ENCODE results near the gene ARSG. TPM values are rescaled to one million over a fixed set of nuclear protein-coding genes. Genes with fewer than 3 reads are reported as not detected.
"Not testable (repeated sequence)": the region's sequence is repeated elsewhere in the genome, so short reads cannot be mapped to it uniquely, and the experiment has no call there.

The ARSG gene
- total RNA-seq, 1 experiment from 2014 or later, result 3.0 TPM

DNA sequence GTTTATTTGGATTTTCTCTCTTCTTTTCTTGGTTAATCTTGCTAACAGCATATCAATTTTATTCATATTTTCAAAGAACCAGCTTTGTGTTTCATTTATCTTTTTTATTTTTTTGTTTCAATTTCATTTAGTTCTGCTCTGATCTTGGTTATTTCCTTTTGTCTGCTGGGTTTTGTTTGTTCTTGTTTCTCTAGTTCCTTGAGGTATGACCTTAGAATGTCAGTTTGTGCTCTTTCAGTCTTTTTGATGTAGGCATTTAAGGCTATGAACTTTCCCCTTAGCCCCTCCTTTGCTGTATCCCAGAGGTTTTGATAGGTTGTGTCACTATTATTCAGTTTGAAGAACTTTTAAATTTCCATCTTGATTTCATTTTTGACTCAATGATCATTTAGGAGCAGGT, 123.6 kb downstream of the ARSG start:
- H3K9me3 ChIP-seq, result peaks cover 11% of the 10 kb centered on the region
- H3K36me3 ChIP-seq, H3K27me3 ChIP-seq, DNase-seq, H3K4me3 ChIP-seq: not testable (repeated sequence)

- no peak overlapping the region for H3K4me3 ChIP-seq
- DNase-seq, result no peak
- no peaks in the 10 kb centered on the region for H3K27me3 ChIP-seq
- H3K36me3 ChIP-seq, result no peaks in the 10 kb centered on the region
- peaks cover 7% of the 10 kb centered on the region for H3K9me3 ChIP-seq
Observed at GRCh38 chr17:68417317-68417716, 126.0 kb downstream of the ARSG start.

GRCh38 chr17:68418876-68419275, 127.6 kb downstream of the ARSG start:
- H3K9me3 ChIP-seq, result peaks cover 6% of the 10 kb centered on the region
- H3K27me3 ChIP-seq, result no peaks in the 10 kb centered on the region
- no peaks in the 10 kb centered on the region; the same call in 1 of the 2 replicates for H3K36me3 ChIP-seq
- H3K4me3 ChIP-seq, result no peak overlapping the region
- no peak for DNase-seq

- DNase-seq, result no peak
- Histone ChIP-seq H3K9me3 (peaks cover 3% of the 10 kb centered on the region; the same call in 1 of the 2 replicates), H3K27me3 (no peaks in the 10 kb centered on the region), H3K36me3 (no peaks in the 10 kb centered on the region; the same call in 1 of the 2 replicates), H3K4me3 (no peak overlapping the region)
Observed at GRCh38 chr17:68420065-68420464, 128.8 kb downstream of the ARSG start.

DNA sequence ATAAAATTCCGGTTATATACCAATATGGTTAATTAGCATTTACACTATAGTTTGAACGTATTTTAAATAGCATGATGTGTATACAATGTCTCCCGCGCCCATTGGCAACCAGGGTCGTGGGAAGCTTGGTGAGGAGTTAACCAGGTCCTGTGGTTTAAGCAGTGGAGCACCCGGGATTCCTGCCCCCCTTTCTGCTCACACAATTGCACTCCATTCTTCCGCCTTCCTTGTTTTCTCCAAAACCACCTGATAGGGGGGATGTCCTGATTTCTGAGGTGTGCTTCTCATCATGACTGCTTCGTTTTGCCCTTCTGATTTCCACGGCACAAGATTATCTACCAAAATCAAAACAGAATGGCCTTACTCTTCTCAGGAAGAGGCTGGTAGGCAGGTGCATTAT, 130.2 kb downstream of the ARSG start:
- H3K36me3 ChIP-seq, result no peaks in the 10 kb centered on the region; the same call in 1 of the 2 replicates

GRCh38 chr17:68422821-68423220, 131.5 kb downstream of the ARSG start:
- no peak for DNase-seq
- H3K9me3 ChIP-seq, result no peaks in the 10 kb centered on the region
- H3K36me3 ChIP-seq, result no peaks in the 10 kb centered on the region; the same call in 1 of the 2 replicates
- H3K4me3 ChIP-seq, result no peak overlapping the region
- H3K27me3 ChIP-seq, result no peaks in the 10 kb centered on the region

More for the DNA sequence above, 130.2 kb downstream of the ARSG start:
- Histone ChIP-seq H3K27me3 (no peaks in the 10 kb centered on the region), H3K9me3 (no peaks in the 10 kb centered on the region; the same call in 1 of the 2 replicates), H3K4me3 (no peak overlapping the region)
- no peak for DNase-seq

- DNase-seq, result no peak
- Histone ChIP-seq H3K36me3 (no peaks in the 10 kb centered on the region; the same call in 1 of the 2 replicates), H3K4me3 (no peak overlapping the region), H3K9me3 (no peaks in the 10 kb centered on the region), H3K27me3 (no peaks in the 10 kb centered on the region)
Observed at GRCh38 chr17:68423251-68423650, 132.0 kb downstream of the ARSG start.

DNA sequence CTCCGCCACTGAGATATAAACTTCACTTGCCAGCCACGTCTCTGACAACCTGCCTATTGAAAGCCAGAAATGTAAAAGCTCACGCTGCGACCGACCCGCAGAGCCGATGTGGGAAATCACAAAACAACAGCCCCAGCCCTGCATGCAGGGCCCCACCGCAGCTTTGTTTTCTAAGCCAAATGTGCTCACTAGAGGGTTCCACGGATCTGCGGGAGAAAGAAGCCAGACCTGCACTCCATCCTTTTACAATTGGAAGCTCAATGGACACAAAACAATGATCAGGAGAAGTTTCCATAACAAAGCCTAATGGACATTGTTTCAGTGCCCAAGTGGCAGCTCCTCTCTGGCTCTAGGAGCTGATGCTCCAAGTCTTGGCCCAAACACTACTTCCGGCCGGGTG, 132.9 kb downstream of the ARSG start:
- Histone ChIP-seq H3K4me3 (no peak overlapping the region), H3K36me3 (peaks cover 7% of the 10 kb centered on the region), H3K9me3 (no peaks in the 10 kb centered on the region), H3K27me3 (no peaks in the 10 kb centered on the region)
- no peak for DNase-seq

DNA sequence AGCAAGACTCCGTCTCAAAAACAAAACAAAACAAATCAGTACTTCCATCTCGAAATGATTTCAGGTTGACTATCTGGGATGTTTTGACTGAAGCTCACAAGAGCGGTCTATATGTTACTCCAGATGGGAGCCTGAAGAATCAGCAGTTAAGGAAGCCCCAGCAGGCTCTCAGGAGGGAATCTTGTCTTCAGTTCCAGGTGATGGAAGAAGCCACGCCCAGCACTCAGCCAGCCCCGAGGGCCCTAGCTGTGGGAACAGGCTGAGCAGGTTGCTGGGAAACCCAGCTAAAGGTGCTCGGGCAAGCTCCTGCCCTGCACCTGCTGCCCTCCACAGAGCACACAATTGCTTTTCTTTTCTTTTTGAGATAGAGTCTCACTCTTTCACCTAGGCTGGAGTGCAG, 133.6 kb downstream of the ARSG start:
- Histone ChIP-seq H3K36me3 (peaks cover 7% of the 10 kb centered on the region), H3K27me3 (no peaks in the 10 kb centered on the region), H3K9me3 (no peaks in the 10 kb centered on the region), H3K4me3 (no peak overlapping the region)
- no peak for DNase-seq

DNA sequence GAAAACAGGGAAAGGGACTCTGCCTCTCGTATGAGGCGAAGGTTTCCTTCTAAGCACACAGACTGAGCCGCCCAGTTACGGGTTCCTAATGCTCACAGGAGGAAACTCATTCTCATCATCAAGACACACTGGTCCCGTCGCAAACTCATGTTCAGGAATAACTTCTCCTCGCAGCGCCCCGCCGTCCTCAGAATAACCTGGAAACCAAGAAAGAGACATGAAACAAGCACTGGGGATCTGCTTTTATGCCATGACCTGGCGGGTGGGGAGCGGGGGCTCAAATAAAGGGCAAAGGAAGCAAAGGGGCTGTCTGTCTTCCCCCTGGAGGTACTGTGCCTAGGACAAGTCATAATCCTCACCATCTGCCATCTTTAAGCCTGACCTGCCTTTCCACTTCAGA, 134.7 kb downstream of the ARSG start:
- no peak for DNase-seq
- Histone ChIP-seq H3K36me3 (peaks cover 7% of the 10 kb centered on the region), H3K9me3 (no peaks in the 10 kb centered on the region), H3K4me3 (no peak overlapping the region), H3K27me3 (no peaks in the 10 kb centered on the region)

DNA sequence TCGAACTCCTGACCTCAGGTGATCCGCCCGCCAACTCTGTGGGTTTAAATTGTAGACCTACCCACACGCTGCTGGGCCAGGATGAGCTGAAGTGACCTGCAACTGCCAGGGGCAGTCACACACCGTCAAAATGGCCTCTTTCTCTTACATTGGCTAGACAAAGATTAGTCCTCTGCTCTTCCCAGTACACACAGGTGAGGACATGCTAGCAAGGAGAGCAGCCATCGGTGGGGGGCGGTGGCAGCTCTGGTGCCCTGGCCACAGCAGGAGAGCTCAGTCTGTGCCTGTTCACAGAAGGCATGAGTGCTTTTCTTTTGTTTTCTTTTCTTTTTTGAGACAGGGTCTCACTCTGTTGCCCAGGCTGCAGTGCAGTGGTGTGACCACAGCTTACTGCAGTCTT, 136.3 kb downstream of the ARSG start:
- Histone ChIP-seq H3K4me3 (no peak overlapping the region), H3K36me3 (peaks cover 7% of the 10 kb centered on the region), H3K9me3 (no peaks in the 10 kb centered on the region), H3K27me3 (no peaks in the 10 kb centered on the region)
- DNase-seq, result no peak

GRCh38 chr17:68428498-68429172, 137.3 kb downstream of the ARSG start:
- no peaks in the 10 kb centered on the region for H3K27me3 ChIP-seq
- H3K36me3 ChIP-seq, result peaks cover 7% of the 10 kb centered on the region
- no peak overlapping the region for H3K4me3 ChIP-seq
- DNase-seq, result no peak
- no peaks in the 10 kb centered on the region for H3K9me3 ChIP-seq

DNA sequence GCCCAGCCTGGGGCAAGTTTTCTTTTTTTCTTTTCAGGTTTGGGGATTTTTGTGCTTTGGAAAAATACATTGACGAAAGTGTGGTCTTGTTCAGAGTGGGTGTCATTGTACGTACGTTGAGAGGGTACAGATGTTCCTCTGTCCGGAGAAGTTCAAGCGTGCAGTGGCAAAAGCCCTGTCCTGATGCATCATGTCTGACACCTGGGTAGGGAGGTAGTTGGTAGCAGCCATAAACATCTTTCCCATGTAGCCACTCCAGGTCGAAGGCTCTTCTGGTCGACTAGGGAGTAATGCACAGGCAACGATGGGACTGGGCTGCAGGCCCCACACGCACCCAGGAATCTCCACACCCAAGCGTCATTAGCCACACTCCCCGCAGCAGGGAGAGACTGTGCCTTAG, 138.6 kb downstream of the ARSG start:
- Histone ChIP-seq H3K4me3 (no peak overlapping the region), H3K27me3 (no peaks in the 10 kb centered on the region), H3K36me3 (peaks cover 15% of the 10 kb centered on the region), H3K9me3 (no peaks in the 10 kb centered on the region)
- DNase-seq, result no peak

DNA sequence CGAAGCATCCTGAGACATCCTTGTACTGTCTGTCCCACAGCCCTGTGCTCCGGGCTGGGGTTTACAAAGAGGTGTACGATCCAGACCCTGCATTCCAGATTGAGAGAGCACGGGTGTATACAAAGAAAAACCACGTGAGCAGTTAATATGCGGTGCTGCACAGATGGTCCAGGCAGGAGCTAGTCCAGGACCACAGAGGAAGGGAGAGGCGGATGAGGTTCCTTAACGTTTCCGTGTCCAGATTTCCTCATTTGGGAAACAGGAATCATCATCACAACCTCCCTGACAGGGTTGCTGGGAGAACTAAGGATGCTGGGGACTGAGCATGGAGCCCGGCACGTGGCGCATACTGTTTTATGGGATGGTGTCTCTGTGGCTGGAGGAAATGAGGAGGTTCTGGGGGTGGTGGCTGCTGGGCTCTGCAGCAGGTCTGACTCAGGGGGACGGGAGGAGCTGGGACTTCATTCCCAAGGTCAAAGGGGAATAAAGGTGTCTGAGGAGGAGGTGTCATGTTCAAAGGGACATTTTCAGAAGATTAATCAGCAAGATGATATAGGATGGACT, 139.8 kb downstream of the ARSG start:
- Histone ChIP-seq H3K36me3 (peaks cover 19% of the 10 kb centered on the region), H3K4me3 (no peak overlapping the region), H3K27me3 (no peaks in the 10 kb centered on the region), H3K9me3 (no peaks in the 10 kb centered on the region)
- DNase-seq, result no peak

DNA sequence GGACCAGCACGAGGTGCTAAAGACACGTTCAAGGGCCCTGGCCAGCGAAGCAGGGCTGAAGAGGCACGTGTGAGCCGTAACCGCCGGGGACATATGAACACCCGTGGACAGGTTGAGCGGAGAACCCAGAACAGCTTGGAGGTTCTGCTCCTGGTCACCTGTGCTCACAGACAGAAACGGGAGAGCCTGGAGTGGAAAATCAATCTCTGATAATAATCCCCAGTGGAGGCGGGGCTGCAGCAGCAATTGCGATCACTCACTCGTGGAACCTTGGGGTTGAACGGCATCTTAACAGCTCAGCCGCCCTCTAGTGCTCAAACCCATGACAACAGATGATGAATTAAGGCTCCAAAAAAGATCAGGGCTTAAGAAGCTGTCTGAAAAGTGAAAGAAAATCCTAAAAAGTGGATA, 140.4 kb downstream of the ARSG start:
- Histone ChIP-seq H3K27me3 (no peaks in the 10 kb centered on the region), H3K4me3 (no peak overlapping the region), H3K36me3 (peaks cover 19% of the 10 kb centered on the region), H3K9me3 (no peaks in the 10 kb centered on the region)
- no peak for DNase-seq

GRCh38 chr17:68432086-68432864, 141.0 kb downstream of the ARSG start:
- Histone ChIP-seq H3K4me3 (no peak overlapping the region), H3K27me3 (no peaks in the 10 kb centered on the region), H3K9me3 (no peaks in the 10 kb centered on the region), H3K36me3 (peaks cover 19% of the 10 kb centered on the region)
- DNase-seq, result no peak

GRCh38 chr17:68433211-68433610, 141.9 kb downstream of the ARSG start:
- no peak overlapping the region for H3K4me3 ChIP-seq
- no peak for DNase-seq
- H3K9me3 ChIP-seq, result no peaks in the 10 kb centered on the region
- H3K36me3 ChIP-seq, result peaks cover 19% of the 10 kb centered on the region
- no peaks in the 10 kb centered on the region for H3K27me3 ChIP-seq
